HCT116 (cell line): ENCODE results near the gene AFDN. TPM values are rescaled to one million over a fixed set of nuclear protein-coding genes. Genes with fewer than 3 reads are reported as not detected.

Experiments
- ATF3 ChIP-seq: IDR thresholded peaks from 2 replicates; pipeline ENCODE4 v1.6.1; 2012
- CEBPB ChIP-seq: IDR thresholded peaks from 2 replicates; pipeline ENCODE4 v1.6.1; 2012; ENCODE audit warnings: low read depth
- EGR1 ChIP-seq: IDR thresholded peaks from 2 replicates; pipeline ENCODE4 v1.6.1; 2012; ENCODE audit warnings: low read depth
- ELF1 ChIP-seq: IDR thresholded peaks from 2 replicates; pipeline ENCODE4 v1.6.1; 2012; ENCODE audit warnings: low read depth, borderline replicate concordance
- JUND ChIP-seq: IDR thresholded peaks from 2 replicates; pipeline ENCODE4 v1.6.1; 2012
- SRF ChIP-seq: IDR thresholded peaks from 2 replicates; pipeline ENCODE4 v1.6.1; 2012; ENCODE audit warnings: low read depth
- YY1 ChIP-seq: IDR thresholded peaks from 2 replicates; pipeline ENCODE4 v1.6.1; 2011; ENCODE audit warnings: low read length, low read depth, moderate library complexity, mild to moderate bottlenecking; ENCODE audit not compliant: insufficient replicate concordance; ENCODE audit errors: extremely low read depth
- ZFX ChIP-seq: fragments of 450-650 bp; IDR thresholded peaks from 2 replicates; pipeline ENCODE4 v1.6.1; 2017
- total RNA-seq: library from RNA; stranded (reverse); gene quantifications from one replicate; pipeline ENCODE4 v1.2.1, GENCODE V29; 2021; ENCODE audit not compliant: unreplicated experiment
- TF ChIP-seq, protein P1 (sequence below), 3 experiments: fragments of 200-600 bp in 1 of 3; sonication (generic) in 1 of 3; IDR thresholded peaks in 2 of 3; conservative IDR thresholded peaks in 1 of 3; 2 replicates each; pipeline ENCODE4 v1.5.1; 2012 to 2017; ENCODE audit warnings: low read depth in 2 of 3, low read length in 2 of 3, antibody characterized with exemption in 1 of 3, borderline replicate concordance in 1 of 3, control low read depth in 1 of 3, mild to moderate bottlenecking in 1 of 3, mixed read lengths in 1 of 3, mixed run types in 1 of 3, moderate library complexity in 1 of 3; ENCODE audit not compliant: insufficient read depth in 1 of 3
- TF ChIP-seq, protein P2 (sequence below): IDR thresholded peaks from 2 replicates; pipeline ENCODE4 v1.6.1; 2011; ENCODE audit warnings: mild to moderate bottlenecking, low read length, moderate library complexity; ENCODE audit not compliant: insufficient replicate concordance; ENCODE audit errors: extremely low read depth

The AFDN gene
- total RNA-seq, 1 experiment from 2014 or later: 59.4 TPM

DNA sequence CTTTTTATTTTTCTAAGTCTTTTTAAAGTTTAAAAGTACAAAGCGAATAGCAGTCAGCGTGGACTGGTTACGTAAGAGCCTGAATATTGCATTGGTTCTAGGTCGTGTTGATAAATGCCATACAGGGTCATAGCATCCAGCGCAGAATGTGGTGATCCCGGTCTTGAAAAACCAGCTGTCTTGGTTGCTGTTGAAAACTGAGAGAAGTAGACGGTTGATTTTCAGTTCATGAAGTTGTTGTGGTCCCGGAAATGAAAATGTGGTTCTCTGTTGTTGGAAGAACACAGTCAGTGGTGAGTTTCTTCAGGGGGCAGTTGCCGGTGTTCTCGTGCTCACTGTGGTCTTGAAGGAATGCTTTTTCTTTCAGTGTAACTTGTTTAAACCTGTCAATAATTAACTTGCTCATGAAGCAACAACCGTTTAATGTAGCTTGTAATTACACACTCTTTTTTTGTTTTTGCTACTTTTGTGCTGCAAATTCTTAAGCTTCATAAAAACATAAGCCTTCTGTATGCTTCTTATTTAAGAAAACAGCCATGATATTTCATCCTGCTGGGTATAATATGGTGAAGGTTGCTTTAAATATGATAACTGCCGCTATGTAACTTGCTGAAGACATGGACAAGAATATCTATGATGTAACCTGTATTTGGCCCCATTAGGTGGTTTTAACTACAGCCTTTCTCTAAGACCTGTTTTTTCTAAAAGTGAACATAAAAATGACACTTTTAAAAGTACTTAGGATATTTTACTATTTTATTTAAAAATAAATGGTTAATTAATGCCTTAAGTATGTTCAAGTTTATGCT lies 106.0 kb downstream of the AFDN start (continued):
- TF ChIP-seq, protein P1, sequence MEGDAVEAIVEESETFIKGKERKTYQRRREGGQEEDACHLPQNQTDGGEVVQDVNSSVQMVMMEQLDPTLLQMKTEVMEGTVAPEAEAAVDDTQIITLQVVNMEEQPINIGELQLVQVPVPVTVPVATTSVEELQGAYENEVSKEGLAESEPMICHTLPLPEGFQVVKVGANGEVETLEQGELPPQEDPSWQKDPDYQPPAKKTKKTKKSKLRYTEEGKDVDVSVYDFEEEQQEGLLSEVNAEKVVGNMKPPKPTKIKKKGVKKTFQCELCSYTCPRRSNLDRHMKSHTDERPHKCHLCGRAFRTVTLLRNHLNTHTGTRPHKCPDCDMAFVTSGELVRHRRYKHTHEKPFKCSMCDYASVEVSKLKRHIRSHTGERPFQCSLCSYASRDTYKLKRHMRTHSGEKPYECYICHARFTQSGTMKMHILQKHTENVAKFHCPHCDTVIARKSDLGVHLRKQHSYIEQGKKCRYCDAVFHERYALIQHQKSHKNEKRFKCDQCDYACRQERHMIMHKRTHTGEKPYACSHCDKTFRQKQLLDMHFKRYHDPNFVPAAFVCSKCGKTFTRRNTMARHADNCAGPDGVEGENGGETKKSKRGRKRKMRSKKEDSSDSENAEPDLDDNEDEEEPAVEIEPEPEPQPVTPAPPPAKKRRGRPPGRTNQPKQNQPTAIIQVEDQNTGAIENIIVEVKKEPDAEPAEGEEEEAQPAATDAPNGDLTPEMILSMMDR (IDR thresholded peaks at IDR 0.05 in 2 of 3, conservative IDR thresholded peaks at IDR 0.05 in 1 of 3; ENCODE audit: borderline replicate concordance in 1 of 3, insufficient read depth in 1 of 3, low read depth in 2 of 3, low read length in 2 of 3): no peak
- TF ChIP-seq YY1 (no peak), SRF (no peak), ZFX (no peak), EGR1 (no peak), ATF3 (no peak), ELF1 (no peak), CEBPB (no peak), JUND (no peak)
- TF ChIP-seq, protein P2, sequence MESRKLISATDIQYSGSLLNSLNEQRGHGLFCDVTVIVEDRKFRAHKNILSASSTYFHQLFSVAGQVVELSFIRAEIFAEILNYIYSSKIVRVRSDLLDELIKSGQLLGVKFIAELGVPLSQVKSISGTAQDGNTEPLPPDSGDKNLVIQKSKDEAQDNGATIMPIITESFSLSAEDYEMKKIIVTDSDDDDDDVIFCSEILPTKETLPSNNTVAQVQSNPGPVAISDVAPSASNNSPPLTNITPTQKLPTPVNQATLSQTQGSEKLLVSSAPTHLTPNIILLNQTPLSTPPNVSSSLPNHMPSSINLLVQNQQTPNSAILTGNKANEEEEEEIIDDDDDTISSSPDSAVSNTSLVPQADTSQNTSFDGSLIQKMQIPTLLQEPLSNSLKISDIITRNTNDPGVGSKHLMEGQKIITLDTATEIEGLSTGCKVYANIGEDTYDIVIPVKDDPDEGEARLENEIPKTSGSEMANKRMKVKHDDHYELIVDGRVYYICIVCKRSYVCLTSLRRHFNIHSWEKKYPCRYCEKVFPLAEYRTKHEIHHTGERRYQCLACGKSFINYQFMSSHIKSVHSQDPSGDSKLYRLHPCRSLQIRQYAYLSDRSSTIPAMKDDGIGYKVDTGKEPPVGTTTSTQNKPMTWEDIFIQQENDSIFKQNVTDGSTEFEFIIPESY: no peak
